GM12801 (cell line): ENCODE results near the gene PLXNA4.

Source experiments
- TF ChIP-seq, protein P1 (sequence below): IDR thresholded peaks from one replicate; pipeline ENCODE4 v1.5.1; 2011; ENCODE audit warnings: control low read depth; ENCODE audit not compliant: insufficient read length; ENCODE audit errors: extremely low read depth

The PLXNA4 gene

DNA sequence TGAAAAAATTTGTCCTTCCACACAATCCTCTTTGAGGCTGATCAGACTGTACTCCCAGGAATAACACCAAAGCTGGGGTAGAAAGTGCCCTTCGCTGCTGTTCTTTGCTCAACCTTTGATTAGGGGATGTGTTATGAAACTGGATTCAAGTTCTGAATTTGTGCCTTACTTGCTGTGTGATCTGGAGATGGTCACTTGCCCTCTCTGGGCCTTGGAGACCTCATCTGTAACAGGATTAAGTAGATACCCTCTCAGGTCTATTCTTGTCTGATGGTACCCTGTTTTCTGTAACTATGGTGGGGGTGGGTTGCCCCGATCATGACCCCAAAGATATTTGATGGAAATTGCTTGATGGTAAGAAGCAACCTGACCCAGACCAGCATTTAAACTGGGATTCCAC, 368.5 kb downstream of the PLXNA4 start:
- TF ChIP-seq, protein P1, sequence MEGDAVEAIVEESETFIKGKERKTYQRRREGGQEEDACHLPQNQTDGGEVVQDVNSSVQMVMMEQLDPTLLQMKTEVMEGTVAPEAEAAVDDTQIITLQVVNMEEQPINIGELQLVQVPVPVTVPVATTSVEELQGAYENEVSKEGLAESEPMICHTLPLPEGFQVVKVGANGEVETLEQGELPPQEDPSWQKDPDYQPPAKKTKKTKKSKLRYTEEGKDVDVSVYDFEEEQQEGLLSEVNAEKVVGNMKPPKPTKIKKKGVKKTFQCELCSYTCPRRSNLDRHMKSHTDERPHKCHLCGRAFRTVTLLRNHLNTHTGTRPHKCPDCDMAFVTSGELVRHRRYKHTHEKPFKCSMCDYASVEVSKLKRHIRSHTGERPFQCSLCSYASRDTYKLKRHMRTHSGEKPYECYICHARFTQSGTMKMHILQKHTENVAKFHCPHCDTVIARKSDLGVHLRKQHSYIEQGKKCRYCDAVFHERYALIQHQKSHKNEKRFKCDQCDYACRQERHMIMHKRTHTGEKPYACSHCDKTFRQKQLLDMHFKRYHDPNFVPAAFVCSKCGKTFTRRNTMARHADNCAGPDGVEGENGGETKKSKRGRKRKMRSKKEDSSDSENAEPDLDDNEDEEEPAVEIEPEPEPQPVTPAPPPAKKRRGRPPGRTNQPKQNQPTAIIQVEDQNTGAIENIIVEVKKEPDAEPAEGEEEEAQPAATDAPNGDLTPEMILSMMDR = no peak

DNA sequence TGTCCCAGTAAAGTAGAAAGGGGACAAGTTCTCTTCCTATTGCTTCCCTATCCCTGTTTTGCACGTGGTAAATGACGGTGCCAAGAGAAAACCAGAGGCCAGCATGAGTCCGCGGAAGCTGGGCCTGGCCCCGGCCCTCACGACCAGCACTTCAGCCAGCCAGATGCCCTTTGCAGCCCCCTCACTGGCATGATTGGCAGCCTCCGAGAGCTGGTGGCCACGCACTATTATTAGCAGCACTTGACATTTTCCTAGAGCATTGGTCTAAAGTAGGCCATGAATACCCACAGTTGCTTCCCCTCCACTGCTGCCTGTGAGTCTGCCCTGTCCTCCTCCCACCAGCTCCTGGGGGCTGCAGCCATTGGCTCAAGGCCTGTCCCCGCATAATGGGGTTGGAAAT, 369.1 kb downstream of the PLXNA4 start:
- TF ChIP-seq, protein P1 = no peak

GRCh38 chr7:132206594-132206993, 369.7 kb downstream of the PLXNA4 start:
- TF ChIP-seq, protein P1 = no peak

GRCh38 chr7:132205509-132205908, 370.8 kb downstream of the PLXNA4 start:
- TF ChIP-seq, protein P1 = no peak

GRCh38 chr7:132203021-132203420, 373.2 kb downstream of the PLXNA4 start:
- TF ChIP-seq, protein P1 = no peak

- TF ChIP-seq, protein P1 = no peak
Measured at GRCh38 chr7:132202541-132202940, 373.7 kb downstream of the PLXNA4 start.

GRCh38 chr7:132200141-132200540, 376.1 kb downstream of the PLXNA4 start:
- TF ChIP-seq, protein P1 = no peak

DNA sequence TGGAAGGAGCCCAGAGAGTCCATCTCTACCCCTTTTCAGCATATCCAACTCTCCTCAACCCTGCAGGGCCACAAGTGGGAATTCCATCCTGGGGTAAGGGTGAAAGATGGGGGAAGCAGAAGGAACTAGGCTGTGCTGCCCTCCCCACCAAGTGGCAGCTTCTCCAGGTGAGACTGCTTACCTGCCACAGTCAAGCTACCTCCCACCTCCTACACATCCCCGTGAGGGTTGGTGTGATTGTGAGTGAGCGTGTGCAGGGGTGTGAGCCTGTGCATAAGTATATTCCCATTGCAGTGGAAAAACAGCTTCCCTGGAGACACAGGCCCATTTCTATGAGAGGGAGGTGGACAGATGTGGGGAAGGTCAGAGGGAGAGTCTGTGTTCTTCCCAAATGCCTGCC, 376.6 kb downstream of the PLXNA4 start:
- TF ChIP-seq, protein P1 = no peak
